HG02642 (cell line): Measurements from ENCODE around the gene NGDN.
"Not testable (repeated sequence)": the region's sequence is repeated elsewhere in the genome, so short reads cannot be mapped to it uniquely, and the experiment has no call there.

ENCODE experiments used
- ATAC-seq: cut with Tn5 transposase; IDR thresholded peaks from one replicate; pipeline ENCODE4 v1.9.1; 2021; ENCODE audit warnings: mild to moderate bottlenecking; ENCODE audit not compliant: unreplicated experiment, poor library complexity

The NGDN gene, protein sequence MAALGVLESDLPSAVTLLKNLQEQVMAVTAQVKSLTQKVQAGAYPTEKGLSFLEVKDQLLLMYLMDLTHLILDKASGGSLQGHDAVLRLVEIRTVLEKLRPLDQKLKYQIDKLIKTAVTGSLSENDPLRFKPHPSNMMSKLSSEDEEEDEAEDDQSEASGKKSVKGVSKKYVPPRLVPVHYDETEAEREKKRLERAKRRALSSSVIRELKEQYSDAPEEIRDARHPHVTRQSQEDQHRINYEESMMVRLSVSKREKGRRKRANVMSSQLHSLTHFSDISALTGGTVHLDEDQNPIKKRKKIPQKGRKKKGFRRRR

DNA sequence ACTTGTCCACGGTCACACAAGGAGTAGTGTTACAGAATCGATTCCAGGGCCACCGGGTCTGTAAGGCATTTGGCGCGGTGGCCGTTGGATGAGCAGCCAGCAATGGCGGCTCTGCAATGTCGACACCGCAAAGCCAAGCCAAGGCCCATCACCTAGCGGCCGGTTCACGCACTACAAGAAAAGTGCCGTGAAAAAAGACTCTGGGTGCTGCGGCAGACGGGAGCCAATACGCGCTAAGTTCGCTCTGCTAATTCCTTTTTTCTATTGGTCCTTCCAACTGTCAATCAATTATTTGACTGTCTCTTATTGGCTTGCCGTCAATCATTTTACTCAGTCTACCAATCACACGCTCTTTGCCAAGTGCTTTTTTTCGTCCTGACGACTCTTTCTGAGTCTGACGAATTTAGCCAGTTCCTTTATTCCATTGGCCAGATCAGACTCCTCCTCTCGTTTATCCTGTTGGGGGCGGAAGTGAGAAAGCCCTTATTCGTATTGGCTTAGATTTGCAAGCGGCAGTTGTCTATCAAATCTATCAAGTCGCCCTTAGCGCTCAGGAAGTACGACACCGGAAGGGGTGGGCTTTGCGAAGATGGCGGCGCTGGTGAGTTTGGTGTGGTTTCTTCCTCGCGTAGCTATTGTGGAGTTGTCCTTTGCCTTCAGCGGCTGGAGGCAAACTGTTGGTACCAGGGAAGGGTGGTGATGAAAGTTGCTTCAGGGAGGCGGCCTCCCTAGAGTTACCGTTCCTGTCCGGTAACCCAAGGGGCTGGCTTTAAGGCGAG lies at the start of gene NGDN:
TSS of gene NGDN (plus strand) at position 577 of the 779 bp plus-strand sequence. CDS start at position 590, 13 bp downstream.
- peak; percentile 96 for ATAC-seq

DNA sequence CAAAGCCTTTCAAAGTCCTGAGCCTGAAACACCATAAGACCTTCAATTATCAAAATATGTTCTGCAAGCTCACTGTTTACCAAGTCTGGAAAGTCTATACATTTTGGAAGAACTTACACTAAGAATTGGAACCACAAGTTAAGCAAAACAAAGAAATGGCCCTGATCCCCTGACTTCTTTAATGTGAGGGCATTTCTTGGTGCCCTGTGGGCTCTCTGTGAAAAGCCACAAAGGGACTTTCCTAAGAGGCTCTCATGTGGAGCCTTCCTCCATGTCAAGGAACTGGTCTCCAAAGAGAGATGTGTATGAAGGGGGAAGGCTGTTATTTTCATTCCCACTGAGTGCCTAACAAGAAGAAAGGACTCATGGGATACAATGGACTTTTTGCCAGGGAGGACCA lies 47.9 kb upstream of the NGDN start:
- no peak for ATAC-seq

DNA sequence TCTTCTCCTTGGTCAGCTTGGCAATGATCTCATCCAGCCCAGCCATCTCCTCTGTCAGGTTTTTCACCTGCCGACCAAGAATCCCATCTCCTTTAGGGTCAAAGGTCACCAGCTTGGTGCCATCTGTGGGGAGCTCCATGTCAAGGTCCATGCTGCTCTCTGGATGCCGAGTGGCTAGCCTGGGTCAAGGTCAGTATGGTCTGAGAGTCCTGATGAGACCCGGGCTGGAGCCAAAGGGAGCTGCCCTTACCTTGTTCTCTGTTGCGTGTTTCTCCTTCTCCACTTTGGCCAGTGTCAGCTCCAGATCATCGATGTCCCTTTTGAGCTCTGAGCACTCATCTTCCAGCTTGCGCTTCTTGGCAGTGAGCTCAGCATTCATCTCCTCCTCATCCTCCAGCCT lies 45.8 kb upstream of the NGDN start:
- ATAC-seq = no peak

DNA sequence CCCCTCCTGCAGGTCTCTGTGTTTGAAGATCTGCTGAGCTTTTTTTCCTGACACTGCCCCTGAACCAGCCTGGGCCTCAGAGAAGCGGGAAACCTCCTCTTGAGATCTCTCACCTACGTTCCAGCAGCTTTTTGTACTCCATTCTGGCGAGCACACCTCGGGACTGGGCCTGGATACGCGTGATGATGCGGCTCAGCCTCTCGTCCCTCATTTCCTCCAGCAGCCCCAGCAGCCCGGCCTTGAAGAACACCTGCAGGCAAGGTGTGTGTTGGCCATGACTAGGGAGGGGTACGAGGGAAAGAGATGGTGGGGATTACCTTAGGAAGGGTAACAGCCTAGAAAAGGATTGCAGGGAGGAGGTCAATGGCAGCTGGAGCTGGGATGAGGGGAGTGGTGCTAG lies 44.3 kb upstream of the NGDN start:
- ATAC-seq = no peak

DNA sequence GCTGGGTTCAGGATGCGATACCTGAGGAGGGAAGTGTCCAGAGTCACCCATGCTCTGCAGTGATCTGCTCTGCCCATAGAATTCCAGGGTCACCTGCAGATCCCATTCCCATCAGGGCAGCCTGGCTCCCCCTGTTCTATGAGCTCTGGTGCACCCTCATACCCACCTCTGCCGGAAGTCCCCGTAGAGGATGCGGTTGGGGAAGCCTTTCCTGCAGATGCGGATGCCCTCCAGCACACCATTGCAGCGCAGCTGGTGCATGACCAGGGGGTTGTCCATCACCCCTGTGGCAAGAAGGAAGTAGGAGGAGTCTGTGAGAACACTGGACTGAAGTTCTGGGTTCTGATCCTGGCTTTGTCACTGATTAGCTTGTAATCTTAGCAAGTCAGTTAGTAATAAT lies 43.7 kb upstream of the NGDN start:
- ATAC-seq = not testable (repeated sequence)

DNA sequence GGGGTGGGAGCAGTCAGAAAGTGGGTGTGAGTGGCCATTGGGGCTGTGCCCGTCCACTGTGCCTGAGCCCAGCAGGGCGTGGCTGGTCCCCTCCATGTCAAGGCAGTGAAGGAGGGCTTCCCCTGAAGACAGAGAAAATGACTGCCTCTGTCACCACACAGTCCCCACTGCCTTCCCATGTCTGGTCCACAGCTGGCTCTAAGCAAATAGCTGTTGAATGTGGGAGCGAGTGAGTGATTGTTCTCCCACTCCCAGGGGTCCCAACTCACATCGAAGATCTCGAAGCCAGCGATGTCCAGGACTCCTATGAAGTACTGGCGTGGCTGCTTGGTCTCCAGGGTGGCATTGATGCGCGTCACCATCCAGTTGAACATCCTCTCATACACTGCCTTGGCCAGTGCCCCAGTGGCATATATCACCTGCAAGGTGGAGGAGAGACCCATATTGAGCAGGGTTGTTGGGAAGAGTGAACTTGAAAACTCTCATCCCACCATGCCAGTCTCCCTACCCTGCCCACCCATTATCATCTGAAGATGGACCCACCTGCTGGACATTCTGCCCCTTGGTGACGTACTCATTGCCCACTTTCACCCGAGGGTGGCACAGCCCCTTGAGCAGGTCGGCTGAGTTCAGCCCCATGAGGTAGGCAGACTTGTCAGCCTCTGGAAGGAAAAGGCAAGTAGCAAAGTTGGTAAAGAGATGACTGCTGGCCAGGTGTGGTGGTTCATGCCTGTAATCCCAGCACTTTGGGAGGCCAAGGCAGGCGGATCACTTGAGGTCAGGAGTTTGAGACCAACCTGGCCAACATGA lies 40.6 kb upstream of the NGDN start:
- ATAC-seq = no peak

DNA sequence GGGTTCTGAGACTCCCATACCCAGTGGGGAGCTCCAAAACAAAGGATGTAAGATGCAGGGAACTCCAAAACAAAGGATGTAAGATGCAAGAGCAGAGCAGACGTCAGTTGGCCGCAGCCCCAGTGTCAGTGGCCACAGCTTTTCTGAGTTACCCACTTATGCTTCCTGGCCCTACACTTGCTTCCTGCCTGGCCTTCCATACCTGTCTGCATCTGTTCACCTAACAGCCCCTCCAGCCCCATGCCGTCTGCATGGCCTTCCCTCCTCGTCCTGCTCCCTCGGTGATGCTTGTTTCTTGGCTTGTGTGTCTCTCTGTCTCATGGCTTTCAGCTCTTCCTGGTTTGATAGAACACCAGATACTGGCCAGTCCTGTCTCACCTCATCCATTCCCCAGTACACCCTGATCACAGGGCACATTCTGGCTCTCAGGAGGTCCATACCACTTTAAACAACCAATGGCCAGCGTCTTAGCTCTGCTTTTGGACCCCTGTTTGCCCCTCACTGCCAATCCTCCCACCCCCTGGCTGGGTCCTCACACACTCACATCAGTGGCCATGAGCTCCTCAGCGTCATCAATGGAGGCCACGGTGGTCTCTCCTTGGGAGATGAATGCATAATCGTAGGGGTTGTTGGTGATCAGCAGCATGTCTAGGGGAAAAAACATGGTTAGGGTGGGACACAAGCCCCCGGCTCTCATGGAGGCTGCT lies 39.3 kb upstream of the NGDN start:
- no peak for ATAC-seq

DNA sequence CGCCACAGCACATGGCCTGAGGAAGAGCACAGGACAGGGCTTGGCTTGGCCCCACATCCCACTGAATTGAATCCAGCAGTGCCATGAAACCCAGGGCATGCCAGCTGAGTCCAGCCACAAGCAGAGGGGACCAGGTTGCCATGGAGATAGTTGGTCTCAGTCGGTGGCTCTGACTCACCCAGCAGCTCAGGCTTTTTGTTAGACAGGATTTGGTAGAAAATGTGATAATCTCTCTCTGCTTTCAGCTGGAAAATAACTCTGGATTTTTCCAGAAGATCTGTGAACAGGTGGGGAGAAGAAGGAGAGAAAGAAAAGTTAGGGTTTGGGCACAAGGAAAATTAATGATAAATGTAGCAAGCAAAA lies 38.8 kb upstream of the NGDN start:
- no peak for ATAC-seq

DNA sequence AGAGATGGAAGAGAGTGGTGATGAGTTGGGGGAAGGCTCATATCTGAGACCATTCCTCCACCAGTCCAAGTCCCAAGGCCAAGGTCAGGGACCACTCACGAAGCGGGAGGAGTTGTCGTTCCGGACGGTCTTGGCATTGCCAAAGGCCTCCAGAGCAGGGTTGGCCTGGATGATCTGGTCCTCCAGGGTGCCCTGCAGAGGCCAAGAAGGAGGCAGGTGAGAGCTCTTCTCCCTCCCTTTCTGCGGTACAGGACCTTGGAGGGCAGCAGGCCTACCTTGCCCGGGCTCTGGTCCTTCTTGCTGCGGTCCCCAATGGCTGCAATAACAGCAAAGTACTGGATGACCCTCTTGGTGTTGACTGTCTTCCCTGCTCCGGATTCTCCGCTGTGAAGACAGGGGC lies 38.0 kb upstream of the NGDN start:
- ATAC-seq = no peak

DNA sequence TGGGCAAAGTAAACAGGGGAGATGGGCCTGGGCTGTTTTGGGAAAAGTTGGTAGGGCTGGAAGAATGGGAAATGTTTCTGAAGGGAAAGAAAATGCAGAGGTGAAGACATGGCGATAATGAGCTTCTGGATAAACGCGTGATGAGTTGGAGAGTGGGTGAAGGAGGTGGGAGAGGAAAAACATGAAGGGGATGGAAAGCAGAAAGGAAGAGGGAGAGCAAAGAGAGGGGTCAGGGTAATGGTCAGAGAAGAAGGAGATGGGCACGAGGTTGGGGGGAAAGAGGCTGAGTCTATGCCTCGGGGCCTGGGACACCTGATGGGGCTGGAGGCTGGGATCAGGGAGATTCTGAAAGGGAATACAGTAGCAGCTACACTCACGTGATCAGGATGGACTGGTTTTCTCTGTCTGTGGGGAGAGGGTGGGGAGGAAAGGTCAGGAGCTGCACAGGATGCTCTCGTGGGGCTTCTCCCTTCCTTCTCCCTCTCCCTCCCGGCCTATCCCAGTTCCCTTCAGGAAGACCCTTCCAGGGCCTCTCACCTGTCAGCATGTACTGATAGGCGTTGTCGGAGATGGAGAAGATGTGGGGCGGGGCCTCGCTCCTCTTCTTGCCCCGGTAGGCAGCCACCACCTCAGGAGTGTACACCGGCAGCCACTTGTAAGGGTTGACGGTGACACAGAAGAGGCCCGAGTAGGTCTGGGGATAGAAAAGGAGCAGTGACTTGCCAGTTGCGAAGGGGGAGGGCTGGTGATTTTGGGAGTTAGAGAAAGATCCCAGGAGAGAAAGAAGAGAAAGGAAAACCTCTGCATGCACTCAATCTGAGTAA lies 37.2 kb upstream of the NGDN start:
- ATAC-seq = no peak

DNA sequence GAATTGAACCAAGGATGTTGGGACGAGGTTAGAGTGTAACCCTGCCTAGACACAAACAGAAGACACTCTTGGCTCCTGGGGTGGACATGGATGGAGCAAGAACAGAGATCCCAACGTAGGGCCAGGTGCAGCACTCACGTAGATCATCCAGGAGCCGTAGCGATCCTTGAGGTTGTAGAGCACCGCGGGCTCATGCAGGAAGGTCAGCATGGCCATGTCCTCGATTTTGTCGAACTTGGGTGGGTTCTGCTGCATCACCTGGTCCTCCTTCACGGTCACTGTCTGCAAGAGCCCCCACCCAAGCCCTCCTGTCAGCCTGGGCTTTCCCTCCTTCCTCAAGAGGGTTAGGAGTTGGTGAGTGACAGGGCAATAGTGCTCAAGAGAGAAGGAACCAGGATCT lies 36.6 kb upstream of the NGDN start:
- ATAC-seq = no peak

DNA sequence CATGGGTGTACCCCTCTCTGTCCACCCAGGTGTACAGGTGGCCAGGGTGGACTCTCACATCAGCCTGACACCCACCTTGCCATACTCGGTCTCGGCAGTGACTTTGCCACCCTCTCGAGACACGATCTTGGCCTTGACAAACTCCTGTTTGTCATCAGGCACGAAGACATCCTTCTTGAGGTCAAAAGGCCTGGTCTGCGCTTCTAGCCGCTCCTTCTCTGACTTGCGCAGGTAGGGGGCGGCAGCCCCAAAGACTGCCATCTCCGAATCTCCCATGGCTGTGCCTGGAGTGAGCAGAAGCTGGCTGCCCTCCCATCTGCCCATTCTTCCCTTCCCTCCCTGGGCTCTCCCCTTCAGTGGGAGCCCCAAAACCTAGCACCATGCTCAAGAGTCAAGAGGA lies 36.0 kb upstream of the NGDN start:
- no peak for ATAC-seq

DNA sequence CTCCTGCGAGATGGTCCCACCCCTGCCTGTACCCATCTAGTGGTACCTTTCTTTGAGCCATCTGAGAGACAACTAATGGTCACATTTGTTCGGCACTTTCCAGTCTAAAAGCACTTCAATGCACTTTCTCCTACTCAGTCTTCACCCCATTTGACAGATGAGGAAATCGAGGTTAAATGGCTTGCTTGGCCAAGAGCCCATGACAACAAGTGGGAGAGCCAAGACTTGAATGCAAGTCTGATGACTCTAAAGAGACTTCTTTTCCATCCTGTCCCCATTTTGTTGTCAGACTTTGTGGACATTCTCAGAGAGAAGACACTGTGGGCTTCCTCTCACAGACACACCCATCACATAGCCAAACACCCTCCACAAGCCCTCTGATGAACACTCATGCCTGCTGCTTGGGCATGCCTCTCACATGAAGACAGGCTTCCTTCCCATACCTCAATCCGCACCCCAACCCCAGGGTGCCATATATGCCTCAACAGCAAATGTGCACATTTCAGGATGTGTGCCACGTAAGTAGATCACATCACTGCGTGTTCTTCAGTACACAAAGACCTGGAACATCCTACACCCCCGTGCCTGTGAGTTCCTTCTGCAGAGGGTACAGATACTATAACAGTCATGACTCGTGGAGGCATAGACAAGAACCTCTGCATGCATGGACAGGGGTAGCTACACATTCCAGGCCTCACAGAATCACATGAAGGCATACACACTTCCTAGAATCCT lies 34.8 kb upstream of the NGDN start:
- no peak for ATAC-seq

DNA sequence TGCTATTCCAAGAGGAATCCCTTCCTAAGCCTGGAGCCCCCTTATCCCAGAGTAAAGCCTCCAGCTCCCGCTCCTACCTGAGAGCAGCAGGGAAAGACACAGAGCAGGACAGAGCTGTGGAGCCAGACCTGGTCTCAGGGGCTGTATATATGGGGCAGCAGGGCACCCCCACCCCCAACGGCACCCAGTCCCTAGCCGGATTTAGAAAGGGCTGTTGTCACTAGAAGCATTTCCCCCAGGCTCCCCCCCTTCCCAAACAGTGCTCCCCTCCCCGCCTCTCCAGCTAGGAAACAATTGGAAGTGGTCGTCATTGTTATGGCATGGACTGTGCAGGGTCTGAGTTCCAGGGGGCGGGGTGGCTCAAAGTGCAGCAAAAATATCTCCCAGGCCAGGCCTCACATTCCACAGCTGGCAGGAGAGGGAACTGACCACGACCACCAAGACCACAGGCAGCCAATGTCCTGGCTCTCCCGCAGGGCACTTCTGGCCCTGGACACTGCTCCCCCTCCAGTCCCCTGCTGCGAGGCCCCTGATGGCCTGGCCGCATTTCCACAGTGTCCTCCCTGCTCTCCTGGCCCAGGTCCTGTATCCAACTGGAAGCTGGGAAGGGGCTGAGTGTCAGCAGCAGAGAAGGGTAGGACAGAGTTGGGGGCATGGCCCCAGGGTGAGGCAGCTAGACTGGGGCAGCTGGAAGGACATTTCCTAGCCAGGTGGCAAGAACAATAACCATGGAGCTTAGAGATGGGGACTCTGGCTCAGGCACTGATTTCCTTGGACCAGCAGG lies 33.8 kb upstream of the NGDN start, which contains the start of gene MYH7:
TSS of gene MYH7 (minus strand) at position 118 of the 784 bp plus-strand sequence. CDS start 1,928 bp downstream, outside the sequence.
- no peak for ATAC-seq

DNA sequence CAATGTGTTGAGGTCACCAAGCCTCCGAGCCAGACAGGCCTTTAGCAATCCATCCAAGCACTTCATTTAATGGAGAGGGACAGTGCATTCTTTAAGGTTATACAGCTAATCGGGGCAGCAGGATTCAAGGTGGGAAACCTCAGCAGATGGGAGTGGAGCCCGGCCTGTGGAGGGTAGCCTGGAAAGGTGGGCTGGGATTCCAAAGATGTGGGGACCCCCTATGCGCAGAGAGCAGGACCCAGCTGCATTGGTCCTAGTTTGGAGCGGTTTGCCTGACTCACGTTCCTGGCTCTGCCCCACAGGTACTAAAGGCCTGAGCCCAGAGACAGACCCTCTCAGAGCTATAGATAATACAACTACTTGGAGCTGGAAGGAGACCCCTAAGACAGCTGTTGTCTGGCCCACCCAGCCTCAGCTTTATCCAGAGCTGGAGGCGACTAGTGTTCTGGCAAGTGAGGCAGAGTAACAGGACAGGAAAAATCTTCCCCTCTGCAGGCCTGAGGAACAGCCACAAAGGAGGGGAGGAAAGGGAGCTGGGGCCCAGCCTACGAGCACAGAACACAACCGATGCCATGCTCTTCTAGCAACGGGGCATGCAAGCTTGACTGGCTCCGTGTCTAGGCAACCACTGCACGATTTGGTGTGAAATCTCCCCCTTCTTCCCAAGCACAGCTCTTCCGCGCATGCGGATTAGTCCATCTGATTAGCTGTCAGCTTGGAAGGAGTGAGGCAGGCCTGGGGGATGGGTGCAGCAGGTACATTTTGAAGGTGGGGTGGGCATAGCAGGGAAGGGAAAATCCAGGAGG lies 33.0 kb upstream of the NGDN start:
- ATAC-seq = no peak

DNA sequence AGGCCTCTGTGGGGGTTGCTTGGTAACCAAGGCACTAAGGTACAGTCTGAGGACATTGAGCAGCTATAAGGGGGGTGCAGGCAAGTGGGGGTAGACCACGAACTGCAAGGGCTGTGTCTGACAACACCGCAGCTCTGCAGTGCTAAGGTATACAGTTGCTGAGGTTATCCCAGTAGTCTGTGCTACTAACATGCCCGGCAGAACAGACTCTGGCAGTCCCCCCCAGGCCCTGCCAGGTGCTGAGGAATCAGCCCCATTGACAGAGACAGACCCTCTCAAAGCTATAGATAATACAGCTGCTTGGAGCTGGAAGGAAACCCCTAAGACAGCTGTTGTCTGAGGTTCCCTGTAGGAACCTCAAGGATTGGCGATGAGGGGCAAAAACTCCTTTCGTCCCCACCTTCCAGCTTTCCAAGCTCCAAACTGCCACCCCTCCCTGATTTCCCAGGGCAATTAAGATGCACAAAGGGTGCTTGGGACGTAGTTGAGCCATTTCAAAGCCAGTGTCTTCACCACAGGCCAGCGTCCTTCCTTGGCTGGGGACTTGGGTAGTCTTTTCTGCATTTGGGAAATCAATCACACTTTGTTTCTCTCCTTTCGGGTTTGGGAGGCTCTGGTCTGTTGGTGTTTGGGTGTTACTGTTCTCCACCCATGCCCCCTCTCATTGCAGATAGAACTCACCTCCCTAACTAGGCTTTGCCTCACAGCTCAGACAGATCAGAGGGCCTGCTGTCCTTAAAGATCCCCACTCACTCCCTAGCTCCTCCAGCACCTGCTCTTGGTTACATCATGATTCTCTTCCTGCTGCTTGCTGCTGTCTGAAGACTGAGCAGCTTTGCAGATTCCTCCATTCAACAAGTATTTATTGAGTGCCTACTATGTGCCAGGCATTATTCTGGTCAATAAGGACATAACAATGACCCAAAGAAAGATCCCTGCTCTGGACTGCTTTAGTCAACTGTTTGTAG lies 32.1 kb upstream of the NGDN start:
- ATAC-seq = no peak
